Measurements from ENCODE around the gene MEIOB.

DNA sequence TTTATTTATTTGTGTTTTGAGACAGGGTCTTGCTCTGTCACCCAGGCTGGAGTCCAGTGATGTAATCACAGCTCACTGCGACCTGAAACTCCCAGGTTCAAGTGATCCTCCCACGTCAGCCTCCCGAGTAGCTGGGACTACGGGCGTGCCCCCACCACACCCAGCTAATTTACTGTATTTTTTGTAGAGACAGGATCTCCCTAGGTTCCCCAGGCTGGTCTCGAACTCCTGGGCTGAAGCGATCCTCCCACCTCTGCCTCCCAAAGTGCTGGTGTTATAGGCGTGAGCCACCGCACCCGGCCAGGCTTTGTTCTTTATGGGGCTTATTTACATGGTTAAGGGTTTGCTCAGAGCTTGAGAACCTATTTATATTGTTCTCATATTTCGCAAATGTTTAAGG is 5.8 kb upstream of the MEIOB start:
- TF ChIP-seq, protein P1, sequence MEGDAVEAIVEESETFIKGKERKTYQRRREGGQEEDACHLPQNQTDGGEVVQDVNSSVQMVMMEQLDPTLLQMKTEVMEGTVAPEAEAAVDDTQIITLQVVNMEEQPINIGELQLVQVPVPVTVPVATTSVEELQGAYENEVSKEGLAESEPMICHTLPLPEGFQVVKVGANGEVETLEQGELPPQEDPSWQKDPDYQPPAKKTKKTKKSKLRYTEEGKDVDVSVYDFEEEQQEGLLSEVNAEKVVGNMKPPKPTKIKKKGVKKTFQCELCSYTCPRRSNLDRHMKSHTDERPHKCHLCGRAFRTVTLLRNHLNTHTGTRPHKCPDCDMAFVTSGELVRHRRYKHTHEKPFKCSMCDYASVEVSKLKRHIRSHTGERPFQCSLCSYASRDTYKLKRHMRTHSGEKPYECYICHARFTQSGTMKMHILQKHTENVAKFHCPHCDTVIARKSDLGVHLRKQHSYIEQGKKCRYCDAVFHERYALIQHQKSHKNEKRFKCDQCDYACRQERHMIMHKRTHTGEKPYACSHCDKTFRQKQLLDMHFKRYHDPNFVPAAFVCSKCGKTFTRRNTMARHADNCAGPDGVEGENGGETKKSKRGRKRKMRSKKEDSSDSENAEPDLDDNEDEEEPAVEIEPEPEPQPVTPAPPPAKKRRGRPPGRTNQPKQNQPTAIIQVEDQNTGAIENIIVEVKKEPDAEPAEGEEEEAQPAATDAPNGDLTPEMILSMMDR (conservative IDR thresholded peaks at IDR 0.05; ENCODE audit: low read depth, low read length), result no peak
- TF ChIP-seq EZH2phosphoT487 (IDR thresholded peaks at IDR 0.05; ENCODE audit: borderline replicate concordance, low read length), result no peak
- TF ChIP-seq EZH2 (IDR thresholded peaks at IDR 0.05; ENCODE audit: low read length, unreplicated experiment), result no peak
